Activated T-helper 1 cell treated with Interleukin-2 at 50 U/mL for 16 hours (primary cell): ENCODE results near the gene NPS.

Source experiments
- DNase-seq: peaks from one replicate; pipeline ENCODE4 v3.0.0-alpha.2; 2020; ENCODE audit warnings: low read depth

Gene NPS, protein sequence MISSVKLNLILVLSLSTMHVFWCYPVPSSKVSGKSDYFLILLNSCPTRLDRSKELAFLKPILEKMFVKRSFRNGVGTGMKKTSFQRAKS

DNA sequence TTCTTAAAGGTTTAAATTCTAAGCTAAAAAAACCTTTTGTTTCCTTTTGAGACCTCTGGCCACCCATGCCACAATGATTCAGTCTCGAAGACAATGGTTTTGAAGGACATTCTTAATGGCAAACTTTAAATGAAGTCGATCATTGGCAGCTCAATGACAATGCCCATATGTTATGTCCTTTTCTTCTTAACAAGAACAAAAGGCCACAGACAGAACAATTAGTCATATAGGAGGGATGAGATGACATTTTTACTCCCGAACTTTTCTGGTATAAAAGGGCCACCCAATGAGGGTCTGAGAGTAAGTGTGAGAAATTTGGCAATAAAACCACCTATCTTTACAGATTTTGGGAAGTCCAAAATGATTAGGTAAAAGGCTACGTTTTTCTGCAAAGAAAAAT, at the start of gene NPS:
Gene NPS, plus strand, starts transcription at position 301 of the 400 bp plus-strand sequence. Its CDS starts 60 bp downstream, at position 361.
- DNase-seq, result no peak

DNA sequence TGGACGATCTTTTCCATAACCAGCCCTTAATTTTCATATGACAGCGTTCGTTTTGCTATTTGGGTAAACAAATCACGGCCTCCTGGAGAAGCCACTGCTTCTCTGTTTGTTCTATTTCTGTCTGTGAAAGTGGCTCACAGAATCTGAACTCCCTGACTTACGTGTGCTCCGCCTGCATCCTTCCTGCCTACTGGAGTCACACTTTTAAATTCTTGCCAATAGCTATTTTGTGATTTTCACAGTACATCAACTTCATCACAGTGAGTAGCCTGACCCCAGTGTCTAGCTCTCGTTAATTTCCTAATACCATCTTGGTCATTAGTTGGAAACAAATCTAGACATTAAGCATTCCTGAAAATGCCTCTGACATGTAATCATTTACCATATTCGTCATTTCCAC, 49.0 kb upstream of the NPS start:
- no peak for DNase-seq

DNA sequence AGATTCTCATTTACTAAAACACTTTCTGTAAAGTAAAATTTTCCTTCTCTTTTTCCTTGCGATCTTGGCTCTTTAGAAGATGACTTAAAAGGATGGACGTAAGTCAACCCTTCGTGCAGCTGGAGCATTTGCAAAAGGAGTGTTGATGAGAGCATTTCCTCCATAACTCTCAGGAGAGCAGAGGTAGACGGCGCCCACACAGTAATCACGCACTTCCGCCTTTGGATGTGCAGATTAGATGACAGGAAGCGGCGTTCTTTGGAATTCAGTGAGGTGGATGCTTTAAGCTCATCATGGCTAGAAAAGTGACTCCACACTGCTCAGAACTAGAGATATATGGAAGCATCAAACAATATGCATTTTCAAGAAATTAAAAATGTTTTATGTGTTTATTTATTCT, 43.0 kb upstream of the NPS start:
- DNase-seq, result no peak

DNA sequence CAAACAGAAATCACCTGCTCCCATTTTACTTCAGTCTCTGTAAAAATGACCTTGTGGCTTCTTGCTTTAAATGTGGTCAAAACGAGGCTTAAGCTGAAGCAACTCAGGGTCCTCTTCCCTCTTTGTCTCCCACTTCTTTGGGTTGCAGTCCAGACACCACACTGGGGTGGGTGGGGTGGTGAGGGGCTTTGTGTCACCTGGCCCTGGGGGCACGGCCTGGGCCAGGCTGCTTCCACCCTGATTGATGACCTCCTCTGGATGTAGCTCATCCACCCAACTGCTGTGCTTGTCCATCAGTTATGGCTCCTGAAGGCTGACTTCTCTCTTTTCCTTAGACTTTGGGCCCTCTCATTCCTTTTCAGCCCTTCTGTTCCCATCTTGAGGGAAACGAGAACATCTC, 26.8 kb upstream of the NPS start:
- DNase-seq, result no peak

DNA sequence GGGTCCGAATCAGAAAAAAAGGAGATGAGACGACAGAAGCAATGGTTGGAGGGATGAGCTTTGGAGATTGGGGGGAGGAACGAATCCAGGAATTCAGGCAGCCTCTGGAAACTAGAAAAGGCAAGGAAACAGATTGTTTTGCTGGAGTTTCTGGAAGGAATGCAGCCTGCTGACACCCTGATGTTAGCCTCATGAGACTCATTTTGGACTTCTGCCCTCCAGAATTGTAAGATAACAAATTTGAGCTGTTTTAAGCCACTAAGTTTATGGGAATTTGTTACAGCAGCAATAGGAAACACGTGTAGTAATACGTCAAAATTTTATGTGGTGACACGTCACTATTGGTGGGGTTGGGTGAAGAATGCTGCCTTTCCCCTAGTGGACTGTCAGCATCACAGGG, 25.6 kb upstream of the NPS start:
- no peak for DNase-seq

DNA sequence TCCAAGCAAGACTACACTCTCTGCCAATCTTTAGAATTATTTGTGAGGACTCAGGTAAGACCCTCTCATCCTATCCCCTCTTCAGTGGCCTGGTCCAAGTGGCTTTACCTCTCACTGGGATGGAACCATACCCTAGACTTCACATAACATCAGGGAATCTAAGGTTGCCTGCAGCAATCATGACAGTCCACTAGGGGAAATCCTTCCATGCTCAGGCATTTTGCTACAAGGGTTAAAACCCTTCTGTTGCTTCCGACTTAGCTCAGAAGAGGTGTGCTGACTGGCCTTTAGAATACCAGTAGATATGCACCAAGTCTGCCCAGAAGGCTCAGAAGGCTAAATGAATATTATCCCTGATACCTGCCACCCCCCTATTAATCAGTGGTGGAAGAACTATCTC, 24.9 kb upstream of the NPS start:
- DNase-seq, result no peak

DNA sequence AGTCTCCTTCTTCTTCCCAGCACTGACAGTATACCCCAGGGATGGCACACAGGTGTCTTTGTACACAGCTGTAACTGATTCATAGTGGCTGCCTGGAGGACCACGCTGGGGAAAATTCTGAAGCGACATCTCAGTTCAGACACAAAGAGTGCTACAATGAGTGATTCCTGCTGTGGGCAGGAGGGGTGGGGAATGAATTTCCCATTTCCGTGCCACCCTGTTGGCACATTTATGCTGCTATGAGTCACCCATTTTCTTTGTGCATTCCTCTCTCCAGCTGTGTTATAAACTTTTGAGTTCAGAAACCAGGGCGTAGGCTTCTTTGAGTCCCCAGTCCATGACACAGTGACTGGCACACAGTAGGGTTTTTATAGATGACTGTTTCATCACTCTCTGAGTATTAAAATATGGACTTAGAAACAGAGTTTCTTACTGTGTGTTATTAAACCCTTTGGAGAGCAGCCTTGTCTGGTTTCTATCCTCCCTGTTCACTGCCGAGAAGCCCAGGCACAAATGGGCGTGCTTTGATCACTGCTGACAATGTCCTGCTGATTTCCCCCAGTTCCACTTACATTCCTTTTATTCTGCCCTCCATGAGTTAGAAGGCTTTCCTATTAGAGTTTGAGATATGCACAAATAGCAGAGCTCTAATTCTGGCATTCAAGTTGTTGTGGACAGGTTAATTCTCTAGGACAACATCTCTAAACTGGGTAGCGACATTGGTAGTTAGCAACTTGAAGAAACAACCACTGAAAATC, 24.0 kb upstream of the NPS start:
- no peak for DNase-seq

DNA sequence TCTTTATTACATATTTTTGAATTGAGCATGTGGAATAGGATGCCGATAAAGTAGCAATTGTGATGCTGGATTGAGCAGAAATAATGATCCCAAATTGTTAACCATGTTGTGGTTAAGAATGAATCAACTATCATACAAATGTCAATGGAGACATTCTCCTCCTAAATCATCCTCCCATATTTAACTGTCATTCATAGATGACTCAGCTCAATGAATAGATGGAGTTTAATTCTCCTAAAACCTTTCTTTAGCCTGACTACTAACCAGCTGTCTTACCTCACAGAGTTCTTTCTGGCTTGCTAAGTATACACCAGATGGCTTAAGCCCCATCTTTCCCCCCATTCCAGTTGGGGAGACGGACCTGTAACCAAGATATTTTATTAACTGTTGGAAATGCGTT, 23.4 kb upstream of the NPS start:
- no peak for DNase-seq

DNA sequence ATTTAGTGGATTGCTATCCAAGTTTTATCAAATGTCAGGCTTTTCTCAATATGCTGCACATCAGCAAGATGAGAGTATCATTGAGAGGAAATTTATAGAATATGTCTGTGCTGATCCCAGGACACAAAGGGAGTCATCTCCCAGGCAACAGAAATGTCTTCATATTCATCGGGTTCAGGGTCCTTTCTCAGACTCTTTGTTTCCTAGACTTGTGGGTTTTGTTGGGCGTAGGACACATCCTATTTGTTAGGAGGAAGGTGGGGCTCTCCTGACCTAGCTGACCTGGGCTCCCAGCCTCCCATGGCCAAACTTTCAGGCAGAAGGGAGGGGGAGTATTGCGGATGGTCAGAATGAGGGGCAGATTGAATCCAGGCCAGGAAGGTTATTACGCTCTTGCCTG, 22.9 kb upstream of the NPS start:
- no peak for DNase-seq

DNA sequence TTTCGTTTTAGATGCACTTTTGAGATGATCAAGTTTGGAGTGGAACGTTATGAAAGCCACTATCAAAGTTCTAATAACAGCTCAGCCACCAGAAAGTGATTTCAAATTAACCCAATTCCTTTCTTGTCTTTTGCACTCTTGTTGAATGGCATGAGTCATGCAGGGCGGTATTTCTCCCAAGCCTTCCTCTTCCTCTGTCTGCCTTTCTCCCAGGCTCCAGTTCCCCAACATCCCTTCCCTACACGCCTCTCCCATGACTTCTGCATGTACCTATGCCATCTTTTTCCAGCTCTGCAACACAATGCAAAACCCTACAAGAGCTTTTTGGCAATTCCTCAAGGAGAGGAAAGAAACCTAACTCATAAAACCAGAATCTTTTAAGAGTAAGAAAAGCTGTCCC, 21.8 kb upstream of the NPS start:
- no peak for DNase-seq

DNA sequence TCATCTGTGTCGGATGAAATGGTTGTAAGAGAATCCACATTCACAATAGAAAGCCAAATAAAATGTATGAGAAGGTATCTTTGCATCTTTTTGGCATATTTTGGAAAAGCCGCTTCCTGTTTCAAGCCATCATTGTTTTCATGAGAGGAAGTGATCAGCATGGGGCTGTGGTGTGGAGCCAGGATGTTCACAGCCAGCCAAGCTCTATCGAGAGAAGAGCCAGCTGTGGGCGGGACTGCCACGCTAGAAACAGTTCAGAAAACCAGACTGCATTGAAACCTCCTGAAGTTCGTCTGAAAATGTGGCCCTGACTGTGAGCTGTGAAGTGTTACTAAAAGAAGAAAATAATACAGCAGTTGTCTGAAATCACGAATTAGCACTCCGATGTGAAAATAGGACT, 21.2 kb upstream of the NPS start:
- DNase-seq, result no peak

DNA sequence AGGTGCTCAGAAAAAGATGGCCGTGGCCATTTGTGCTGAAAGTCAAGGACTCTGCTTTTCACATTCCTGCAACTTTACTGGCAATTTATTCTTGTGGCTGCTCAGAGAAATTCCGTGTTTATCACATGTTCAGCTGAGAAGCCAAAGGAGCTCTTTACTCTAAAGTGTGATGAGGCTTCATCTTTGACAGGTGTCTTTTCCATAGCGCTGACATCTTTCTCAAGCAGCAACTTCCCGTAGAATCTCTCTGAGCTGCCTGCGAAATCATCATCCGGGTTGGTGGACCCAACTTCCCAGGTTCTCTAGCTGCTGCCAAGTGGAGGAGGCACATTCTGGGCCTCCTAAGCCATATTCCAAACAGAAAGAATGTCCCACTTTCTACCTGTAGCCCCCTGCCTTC, 16.9 kb upstream of the NPS start:
- DNase-seq, result no peak

DNA sequence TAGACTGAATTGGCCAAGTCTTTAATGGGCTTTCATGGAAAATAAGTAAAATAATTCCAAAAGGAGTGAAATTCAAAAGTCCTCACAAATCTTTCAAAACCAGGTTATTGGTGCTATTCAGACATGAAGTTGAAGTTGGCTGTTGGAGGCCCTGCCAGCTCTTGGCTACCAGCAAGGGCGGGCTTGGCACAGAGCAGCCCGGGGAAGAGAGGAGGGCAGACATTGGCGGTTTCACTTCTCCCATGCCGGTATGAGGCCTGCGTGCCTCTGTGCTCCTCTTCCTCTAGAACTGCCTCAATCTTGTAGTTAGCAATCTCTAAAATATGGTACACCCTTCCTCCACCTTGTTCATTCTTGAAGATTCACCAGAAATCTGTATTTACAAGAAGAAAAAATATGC, 16.4 kb upstream of the NPS start:
- DNase-seq, result no peak

DNA sequence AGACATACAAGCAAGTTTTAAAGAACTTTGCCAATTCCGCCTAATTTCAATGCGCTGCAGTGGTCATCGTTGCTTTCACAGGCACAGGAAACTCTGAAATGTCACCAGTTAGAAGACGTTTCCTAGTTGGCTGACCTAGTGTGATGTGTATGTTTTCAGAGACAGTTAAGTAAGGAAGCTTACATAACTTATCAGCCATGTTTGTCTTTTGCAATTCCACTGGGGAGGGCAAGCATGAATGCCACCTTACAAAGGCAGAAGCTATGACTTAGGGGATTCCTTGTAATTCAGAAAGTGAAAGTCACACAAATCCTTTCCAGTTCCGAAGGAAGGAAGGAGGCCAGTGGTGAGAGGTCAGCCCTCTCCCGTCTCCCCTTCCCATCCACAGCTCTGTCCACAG, 15.0 kb upstream of the NPS start:
- no peak for DNase-seq

DNA sequence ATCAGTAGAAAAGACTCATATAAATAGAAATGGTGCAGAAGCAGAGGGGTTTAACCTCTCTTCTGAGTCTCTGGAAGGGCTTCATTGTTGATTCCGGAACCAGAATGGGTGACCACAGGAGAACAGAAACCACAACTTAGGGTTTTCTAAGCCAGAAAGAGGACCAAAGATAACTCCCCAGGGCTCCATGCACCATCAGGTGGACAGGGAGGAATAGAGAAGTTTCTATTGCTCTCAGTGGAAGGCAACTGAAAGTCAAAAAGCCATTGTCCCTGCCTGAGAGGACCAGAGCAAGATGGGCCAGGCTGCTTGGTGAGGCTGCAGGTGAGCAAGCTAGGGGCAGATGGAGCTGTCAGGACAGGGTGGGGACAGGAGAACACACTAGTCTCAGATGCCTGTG, 14.6 kb upstream of the NPS start:
- DNase-seq, result no peak

DNA sequence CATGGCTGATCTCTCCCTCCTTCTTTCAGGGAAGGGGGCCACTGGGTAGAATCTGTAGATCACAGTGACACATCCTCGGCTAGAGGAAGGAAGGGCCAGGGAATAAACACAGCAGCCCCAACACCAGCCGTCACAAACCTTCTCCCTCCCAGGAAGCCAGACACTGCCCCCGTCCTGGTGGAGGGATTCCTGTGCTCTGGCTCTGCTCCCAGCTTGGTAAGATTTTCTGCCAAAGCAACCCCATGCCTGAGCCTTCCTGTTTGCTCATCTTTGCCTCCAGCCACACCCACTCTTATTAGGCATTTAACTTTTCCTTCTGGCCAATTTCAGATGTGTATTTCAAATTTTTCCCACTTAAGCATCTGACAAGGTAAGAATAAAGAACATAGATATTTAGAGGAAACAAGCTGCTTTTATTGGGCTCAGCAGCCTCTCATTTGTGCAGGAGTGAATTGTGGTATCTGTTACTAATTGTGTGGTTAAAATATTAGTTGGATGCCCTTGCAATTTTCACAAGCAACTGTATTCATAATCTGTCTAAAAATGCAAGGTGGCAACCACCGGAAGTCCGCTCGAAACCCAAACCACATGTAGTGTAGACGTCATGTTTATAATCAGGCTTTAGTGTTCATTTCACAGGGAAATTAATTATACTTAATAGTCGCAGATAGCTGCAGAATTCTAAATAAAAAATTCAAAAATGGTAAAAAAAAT, 13.2 kb upstream of the NPS start:
- no peak for DNase-seq

DNA sequence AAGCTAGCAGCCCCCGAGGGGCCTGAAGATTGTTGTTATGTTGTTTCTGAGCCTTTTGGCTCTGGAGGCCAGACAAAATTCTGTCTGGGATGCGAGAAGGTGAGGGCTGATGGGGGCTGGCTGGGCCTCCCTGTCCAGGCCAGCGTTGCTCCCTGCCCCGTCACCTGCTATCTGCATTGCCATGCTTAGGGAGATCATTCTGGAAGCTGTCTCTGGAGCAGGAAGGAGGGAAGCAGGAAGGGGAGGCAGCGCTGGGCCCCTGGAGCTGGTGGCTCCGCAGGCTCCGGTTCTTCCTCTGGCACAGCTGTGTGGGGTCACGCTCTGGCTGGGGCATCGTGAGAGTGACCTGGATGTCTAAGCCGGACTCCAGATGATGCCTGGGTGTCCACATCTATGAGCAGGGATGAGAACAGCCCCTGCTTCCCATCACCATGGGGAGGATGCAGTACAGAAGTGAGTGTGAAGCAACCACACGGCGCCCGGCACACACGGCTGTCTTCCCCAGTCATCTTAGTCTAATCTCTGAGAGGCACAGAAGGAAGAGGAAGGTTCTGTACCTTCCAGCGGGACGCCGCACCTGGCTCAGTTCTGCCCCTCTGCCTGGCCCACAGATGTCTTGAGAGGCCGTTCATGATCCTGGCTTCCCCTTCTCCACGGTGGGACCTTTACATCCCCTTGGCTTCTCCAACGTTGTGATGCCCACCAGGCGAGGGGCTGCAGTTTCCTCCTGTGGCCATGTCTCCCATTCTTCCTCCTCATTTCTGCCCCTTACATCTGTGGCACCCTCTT, 11.9 kb upstream of the NPS start:
- DNase-seq, result no peak

DNA sequence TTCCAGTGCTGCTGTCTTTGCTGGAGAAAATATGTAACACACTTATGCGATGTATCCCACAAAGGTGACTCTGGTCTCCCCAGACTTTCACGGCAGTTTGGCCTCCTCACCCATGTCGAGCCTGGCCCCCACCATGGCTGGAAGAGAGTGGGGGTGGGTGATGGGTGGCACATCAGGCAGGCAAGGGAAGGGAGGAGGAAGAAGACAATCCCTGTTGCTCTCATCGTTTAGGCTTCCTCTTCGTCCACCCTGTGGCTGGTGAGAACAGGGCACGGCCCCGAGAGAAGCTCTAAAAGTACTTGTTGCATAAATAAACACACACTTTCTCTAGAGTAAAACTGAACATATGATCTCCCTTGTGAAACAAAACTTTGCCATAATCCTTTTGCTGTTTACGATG, 11.2 kb upstream of the NPS start:
- no peak for DNase-seq

DNA sequence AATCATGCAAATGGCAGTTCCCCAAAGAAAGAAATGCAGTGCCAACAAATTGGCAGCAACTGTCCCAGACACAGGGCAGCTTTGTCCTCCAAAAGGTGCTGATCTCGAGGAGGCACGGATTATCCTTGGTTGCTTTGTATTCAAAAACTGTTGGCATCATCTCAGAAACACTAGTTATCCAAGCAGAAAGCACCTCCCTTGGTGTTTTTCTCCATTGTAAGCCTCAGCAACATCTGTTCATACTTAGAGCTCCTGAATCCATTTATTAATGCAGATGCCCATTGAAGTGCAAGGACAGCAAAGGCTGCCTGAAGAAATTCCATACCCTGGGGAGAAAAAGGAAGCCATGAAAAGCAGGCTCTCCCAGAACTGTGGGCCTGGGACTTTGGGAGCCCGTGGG, 1.1 kb upstream of the NPS start:
- DNase-seq, result no peak

DNA sequence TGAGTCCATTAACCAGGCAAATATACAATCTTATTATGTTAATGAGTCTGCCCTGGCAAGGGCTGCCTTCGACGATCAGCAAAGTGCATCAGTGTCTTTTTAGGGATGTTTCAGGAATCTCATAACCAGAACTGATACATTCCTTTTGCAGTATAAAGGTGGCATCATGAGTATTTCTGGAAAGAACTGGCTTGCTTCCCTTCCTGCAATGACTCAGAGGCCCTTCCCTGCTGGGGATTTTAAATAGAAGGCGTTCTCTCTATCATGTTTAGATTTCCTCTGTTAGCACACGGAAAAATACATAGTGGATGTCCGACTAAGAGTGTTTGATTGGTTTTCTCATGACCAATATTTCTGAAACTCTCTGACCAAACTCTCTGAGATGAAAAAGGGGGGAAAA, 1.8 kb downstream of the NPS start:
- DNase-seq, result no peak

DNA sequence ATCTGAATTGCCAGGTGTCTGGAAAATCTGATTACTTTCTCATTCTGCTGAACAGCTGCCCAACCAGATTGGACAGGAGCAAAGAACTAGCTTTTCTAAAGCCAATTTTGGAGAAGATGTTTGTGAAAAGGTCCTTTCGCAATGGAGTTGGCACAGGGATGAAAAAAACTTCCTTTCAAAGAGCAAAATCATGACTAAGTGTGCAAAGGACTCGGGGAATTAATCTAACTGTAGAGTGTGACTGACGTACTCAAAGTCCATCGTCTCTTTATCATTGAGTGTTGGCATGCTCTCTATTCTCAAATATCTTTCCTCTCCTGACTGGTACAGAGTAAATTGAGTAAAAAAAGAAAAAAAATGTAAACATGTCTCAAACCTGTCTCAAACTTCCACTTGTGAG, 3.3 kb downstream of the NPS start:
- no peak for DNase-seq

DNA sequence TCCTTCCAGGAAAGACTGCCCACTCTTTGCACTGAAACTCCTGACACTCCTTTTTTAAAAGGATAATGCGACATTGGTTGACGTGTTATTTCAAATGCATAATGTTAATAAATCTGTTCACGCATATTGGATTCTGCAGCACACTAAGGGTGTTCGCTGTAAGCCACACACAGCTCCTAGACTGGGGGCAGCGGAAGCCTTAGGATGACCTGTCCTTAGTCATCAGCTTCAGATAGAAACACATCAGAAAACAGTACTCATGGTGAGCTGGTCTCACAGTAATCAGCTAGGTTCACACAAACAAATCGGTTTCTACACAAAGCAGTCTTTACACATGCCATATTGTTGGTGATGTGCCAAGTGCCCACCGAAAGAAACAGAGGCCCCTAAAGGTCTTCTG, 4.3 kb downstream of the NPS start:
- DNase-seq, result no peak

DNA sequence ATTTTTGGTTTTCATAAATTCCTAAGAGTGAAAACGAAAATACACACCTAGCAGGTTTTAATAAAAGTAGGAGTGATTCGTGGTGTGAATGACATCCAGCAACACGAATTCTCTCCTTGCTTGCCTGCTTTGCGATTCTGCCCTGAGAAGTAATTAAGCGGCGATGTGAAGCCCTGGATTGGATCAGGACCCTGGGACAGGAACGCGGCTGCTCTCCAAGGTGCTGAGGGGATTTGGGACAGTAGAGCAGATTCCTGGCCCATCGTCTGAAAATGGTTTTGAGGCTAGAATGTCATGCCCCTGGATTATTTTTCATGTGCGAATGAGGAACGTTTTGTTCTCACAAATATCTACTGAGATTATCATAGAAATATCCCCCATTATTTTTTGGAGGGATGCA, 7.8 kb downstream of the NPS start:
- no peak for DNase-seq
